GM10847 (cell line): ENCODE data around the gene IPO5.

Source experiments
- POLR2A ChIP-seq: IDR thresholded peaks from 2 replicates; pipeline ENCODE4 v1.6.1; 2011; ENCODE audit not compliant: insufficient read length; ENCODE audit errors: extremely low read depth

The IPO5 gene

GRCh38 chr13:97944396-97945029 lies 9.0 kb upstream of the IPO5 start:
- no peak for TF ChIP-seq POLR2A

DNA sequence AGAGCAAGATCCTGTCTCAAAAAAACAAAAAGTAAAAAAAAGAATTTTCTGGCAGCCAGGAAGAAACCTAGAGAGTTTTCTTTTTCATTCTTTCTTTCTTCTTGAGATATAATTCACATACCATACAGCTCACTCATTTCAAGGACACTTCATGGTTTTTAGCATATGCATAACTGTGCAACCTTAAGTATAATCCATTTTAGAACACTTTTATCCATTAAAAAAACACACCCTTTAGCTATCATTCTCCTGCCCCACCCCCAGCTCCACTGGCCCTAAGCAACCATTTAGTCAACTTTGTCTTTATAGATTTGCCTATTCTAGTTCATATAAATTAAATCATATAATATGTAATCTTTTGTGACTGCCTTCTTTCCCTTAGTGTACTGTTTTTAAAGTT lies 8.1 kb upstream of the IPO5 start:
- TF ChIP-seq POLR2A, result no peak

DNA sequence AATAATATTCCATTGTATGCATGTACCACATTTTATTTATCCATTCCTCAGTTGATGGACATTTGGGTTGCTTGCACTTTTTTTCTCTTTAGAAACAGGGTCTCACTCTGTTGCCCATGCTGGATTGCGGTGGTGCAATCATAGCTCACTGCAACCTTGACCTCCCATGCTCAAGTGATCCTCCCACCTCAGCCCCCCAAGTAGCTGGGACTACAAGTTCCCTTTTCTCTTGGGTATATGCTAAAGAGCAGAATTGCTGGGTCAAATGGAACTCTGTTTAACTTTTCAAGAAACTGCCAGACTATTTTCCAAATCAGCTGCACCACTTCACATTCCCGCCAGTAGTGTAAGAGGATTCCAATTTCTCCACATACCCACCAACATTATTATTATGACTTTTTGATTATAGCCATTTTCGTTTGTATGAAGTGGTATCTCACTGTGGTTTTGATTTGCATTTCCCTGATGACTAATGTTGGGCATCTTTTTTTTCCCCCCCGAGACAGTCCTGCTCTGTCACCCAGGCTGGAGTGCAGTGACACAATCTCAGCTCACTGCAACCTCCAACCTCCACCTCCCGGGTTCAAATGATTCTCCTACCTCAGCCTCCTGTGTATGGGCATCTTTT lies 7.6 kb upstream of the IPO5 start:
- no peak for TF ChIP-seq POLR2A

DNA sequence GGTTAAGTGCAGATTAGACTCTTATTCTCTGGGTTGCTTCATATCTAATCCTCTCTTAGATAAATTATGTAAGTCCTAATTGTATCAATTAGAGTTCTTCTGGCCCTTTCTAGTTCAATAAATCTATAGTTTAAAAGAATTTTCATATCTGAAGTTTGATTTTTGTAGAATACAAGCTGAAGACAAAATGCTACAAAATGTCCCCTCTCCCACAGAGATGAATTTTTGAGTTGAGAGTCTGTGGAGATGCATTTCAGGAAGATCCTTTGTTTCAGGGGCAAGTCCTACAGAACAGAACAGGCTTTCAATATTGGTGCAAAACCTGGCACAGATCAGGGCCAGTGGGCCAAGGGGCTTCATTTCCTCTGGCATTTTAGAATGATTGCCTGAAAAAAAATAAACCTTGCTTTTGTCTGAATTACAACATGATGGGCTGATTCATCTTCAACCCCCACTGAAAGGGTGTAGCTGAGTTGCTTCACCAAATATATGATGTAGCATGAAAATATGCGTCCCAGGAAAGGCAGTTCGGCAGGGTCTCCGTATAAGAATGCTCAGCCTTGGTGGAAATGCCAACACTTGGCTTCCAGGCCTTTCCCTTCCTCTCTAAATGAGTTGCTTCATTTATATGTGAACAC lies 6.4 kb upstream of the IPO5 start:
- no peak for TF ChIP-seq POLR2A

DNA sequence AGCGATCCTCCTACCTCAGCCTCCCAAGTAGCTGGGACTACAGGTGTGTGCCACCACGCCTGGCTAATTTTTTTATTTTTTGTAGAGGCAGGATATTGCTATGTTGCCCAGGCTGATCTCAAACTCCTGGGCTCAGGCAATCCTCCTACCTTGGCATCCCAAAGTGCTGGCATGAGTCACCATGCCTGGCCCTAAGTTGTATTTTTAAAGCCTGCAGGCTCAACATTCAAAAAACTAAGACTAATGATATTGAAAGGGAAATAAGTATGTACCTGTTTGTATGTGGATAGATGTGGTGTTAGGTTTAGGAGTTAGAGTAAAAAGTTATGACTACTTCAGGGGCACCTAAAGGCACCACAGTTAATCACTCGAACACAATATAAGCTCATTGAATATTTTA lies 5.4 kb upstream of the IPO5 start:
- TF ChIP-seq POLR2A, result no peak

GRCh38 chr13:97951376-97951775 lies 2.1 kb upstream of the IPO5 start:
- no peak for TF ChIP-seq POLR2A

- no peak for TF ChIP-seq POLR2A
Measured at GRCh38 chr13:97961340-97961739, 7.9 kb downstream of the IPO5 start.

DNA sequence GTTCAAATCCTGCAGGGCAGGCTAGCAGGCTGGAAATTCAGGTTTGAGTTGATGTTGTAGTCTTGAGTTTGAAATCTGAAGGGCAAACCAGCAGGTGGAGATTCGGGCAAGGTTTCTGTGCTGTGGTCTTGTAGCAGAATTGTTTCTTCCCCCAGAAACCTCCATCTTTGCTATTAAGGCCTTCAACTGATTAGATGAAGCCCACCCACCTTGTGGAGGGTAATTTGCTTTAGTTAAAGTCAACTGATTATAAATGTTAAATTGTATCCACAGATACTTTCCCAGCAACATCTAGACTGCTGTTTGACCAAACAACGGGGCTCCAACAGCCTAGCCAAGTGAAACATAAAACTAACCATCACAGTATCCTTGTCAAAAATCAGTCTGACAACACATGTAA lies 9.4 kb downstream of the IPO5 start:
- TF ChIP-seq POLR2A, result no peak

DNA sequence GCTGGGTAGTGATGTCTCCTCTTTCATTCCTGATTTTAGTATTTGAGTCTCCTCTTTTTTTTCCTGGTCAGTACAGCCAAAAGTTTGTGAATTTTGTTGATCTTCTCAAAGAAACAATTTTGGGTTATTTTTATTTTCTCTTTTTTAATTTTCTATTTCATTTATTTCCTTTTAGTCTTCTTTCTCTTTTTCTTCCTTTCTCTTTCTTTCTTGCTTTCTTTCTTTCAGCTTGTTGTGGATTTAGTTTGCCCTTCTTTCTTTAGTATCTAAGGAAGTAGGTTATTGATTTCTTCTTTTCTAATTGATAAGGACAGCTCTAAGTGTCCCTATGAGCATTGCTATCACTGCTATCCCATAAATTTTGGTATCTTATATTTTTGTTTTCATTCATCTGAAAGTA lies 13.8 kb downstream of the IPO5 start:
- no peak for TF ChIP-seq POLR2A

DNA sequence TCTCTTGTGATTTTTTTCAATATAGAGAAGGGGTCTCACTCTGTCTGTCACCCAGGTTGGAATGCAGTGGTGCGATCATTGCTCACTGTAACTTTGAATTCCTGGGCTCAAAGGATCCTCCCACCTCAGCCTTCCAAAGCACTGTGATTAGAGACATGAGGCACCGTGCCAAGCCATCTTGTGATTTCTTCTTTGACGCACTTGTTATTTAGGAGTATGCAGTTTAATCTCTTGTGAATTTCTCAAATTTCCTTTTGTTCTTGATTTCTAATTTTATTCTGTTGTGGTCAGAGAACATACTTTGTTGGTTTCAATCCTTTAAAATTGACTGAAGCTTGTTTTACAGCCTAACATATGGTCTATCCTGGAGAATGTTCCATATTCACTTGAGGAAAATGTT lies 14.5 kb downstream of the IPO5 start:
- TF ChIP-seq POLR2A, result no peak

DNA sequence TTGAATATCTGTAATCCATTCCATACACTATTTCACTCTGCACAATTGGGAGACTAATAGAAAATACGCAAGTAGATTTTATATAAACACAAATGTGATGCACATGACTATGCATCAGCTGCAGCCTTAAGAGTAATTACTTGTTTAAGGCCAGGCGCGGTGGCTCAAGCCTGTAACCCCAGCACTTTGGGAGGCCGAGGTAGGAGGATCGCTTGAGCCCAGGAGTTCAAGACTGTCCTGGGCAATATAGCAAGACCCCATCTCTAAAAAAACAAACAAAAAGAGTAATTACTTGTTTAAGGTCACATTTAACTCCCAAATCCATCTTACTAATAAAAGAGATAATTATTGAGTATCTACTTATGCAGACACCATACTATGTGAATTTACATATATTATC lies 18.0 kb downstream of the IPO5 start:
- no peak for TF ChIP-seq POLR2A

DNA sequence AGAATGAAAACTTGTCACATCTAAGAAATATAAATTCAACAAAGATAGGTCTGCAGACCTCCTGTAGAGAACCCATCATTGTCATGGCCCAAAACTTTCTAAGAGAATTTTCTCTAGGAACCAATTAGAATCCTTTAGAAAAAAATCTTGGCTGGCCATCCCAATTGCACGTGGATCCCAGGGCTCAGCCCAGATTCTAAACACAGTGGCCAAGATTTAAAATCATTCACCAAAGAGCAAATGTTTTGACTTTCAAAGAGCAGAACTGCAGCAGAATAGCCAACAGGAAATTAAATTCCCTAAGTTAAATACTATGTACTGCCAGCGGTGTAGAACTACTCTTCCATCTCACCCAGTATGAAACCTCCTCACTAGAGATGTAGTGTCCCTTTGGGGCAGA lies 21.3 kb downstream of the IPO5 start:
- TF ChIP-seq POLR2A, result no peak

GRCh38 chr13:97975280-97975847 lies 21.9 kb downstream of the IPO5 start:
- no peak for TF ChIP-seq POLR2A

DNA sequence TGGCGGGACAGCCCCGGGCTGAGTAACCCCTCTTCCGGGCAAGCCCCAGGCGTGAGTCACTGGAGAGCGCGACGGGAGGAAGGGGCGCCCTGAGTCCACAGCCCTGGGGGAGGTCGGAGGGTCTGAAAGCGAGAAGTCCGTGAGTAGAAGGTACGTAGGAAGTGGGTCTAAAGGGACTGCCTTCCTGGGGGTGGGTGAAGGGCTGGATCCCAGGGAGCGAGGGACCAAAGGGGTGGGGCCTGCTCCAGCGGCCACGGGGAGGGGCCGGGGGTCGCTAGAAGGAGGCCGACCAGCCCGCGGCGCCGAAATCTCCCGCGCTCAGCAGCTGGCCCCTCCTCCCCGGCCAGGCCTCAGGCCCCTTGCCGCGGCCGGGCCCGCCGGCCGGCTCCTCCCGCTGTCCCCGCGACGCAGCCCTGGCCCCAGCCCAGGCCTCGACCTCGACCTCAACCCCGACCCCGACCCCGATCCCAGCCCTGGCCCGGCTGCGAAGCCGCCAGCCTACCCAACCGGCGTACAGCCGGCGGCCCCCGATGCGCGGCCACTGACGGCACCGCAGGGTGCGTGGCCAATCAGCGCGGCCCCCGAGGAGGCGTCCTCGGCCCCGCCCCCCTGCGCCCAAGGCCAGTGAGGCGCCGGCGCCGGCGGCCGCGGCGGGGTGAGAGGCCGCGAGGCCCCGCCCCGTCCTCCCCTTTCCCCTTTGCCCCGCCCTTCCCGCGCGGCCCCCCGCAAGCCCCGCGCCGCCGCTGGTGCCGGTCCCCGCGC lies 22.6 kb downstream of the IPO5 start:
- TF ChIP-seq POLR2A, result peak; percentile 65

DNA sequence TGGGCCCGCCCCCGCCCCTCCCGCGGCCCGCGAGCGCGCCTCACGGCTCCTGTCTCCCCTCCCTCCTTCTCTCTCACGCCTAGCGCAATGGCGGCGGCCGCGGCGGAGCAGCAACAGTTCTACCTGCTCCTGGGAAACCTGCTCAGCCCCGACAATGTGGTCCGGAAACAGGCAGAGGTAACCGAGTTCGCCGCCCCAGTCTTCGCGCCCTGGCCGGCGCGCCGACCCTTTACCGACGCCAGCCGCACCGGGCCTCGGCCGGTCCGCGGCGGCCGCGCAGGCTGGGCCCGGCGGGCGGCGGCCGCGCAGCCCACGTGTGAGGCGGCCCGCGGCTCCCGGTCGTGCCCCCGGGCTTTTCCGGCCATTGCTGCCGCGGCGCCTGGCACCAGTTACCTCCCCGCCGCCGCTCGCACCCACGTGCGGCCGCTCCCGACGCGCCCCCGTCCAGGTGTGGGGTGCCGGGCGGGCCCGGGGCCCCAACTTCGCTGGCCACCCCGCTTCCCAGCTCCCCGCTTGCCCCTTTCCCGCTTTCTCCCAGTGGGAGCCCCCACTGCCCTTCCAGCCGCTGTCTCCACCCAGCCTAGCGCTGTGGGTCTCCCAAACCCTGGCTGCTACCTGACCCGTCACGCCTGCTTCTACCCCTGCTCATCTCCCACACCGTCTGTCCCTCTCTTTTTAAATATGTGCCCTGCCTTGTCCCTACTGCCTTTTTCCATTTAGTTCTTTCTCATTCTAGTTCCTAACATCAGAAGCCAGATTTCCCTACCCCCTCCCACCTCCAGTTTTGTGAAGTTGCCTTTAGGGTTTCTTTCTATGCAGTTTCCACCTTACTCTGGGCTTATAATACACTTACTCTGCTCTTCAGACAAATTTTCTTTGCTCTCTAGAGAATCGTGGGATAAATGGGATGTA lies 23.4 kb downstream of the IPO5 start:
- peak; percentile 11 for TF ChIP-seq POLR2A
